Activated B cell treated with CpG ODN at 0.5 μM for 24 hours (primary cell): ENCODE results near the gene MRGPRG. TPM values are rescaled to one million over a fixed set of nuclear protein-coding genes. Genes with fewer than 3 reads are reported as not detected.

ENCODE experiments used
- ATAC-seq: fragments of 200-7000 bp; cut with Tn5 transposase; one replicate; pipeline ENCODE4 v1.10.0; 2021; ENCODE audit warnings: low read depth, mild to moderate bottlenecking, moderate library complexity
- CTCF ChIA-PET: fragments of 350-600 bp; sonication (Branson Sonifier 250); formaldehyde crosslinking; loops from one replicate; lab custom pipeline; 2021; ENCODE audit warnings: antibody characterized with exemption; lab: Charles Lee
- POLR2A ChIA-PET: fragments of 350-600 bp; sonication (Branson Sonifier 250); formaldehyde crosslinking; loops from one replicate; lab custom pipeline; 2021; ENCODE audit warnings: antibody characterized with exemption; lab: Charles Lee
- DNase-seq: peaks from one replicate; pipeline ENCODE4 v3.0.0; 2022
- H3K27ac Mint-ChIP-seq: one replicate; pipeline ENCODE4 v1.8.0; 2020; ENCODE audit warnings: mixed read lengths
- H3K27me3 Mint-ChIP-seq: one replicate; pipeline ENCODE4 v1.8.0; 2021; ENCODE audit warnings: mixed read lengths
- H3K36me3 Mint-ChIP-seq: one replicate; pipeline ENCODE4 v1.8.0; 2021; ENCODE audit warnings: low read depth, mixed read lengths
- H3K4me1 Mint-ChIP-seq: one replicate; pipeline ENCODE4 v1.8.0; 2021; ENCODE audit warnings: mixed read lengths
- H3K4me3 Mint-ChIP-seq: one replicate; pipeline ENCODE4 v1.8.0; 2020; ENCODE audit warnings: mild to moderate bottlenecking, mixed read lengths
- H3K9me3 Mint-ChIP-seq: one replicate; pipeline ENCODE4 v1.8.0; 2020; ENCODE audit warnings: mixed read lengths
- CTCF ChIP-seq: fragments of 200-600 bp; IDR thresholded peaks from one replicate; pipeline ENCODE4 v1.8.0; 2022; ENCODE audit warnings: antibody characterized with exemption, mild to moderate bottlenecking
- intact Hi-C: fragments of 100-400 bp; cut with micrococcal nuclease; formaldehyde crosslinking; loops from one replicate; pipeline ENCODE4 v1.15.1; 2024
- total RNA-seq: library from RNA; stranded (reverse); gene quantifications from 2 replicates; pipeline ENCODE4 v1.2.3, GENCODE V29; 2022

MRGPRG gene
- total RNA-seq, 1 donor from 2014 or later: not detected

GRCh38 chr11:3196161-3197043, 22.2 kb downstream of the MRGPRG start:
- ATAC-seq (no peak), DNase-seq (no peak)
- intact Hi-C loops: no loop called here
- Mint-ChIP-seq H3K4me3 (no peak overlapping the region), H3K36me3 (no peaks in the 10 kb centered on the region), H3K27me3 (no peaks in the 10 kb centered on the region), H3K4me1 (no peaks in the 10 kb centered on the region), H3K27ac (no peak overlapping the region), H3K9me3 (no peaks in the 10 kb centered on the region)
- ChIA-PET CTCF (no interaction called here), POLR2A (no interaction called here)
- no peak for TF ChIP-seq CTCF

- intact Hi-C loops: no loop called here
- ChIA-PET CTCF (no interaction called here), POLR2A (no interaction called here)
- no peak for DNase-seq
- TF ChIP-seq CTCF: no peak
- no peak overlapping the region for H3K4me3 Mint-ChIP-seq
- no peaks in the 10 kb centered on the region for H3K27me3 Mint-ChIP-seq
- no peaks in the 10 kb centered on the region for H3K4me1 Mint-ChIP-seq
- no peak for ATAC-seq
- no peak overlapping the region for H3K27ac Mint-ChIP-seq
- no peaks in the 10 kb centered on the region for H3K9me3 Mint-ChIP-seq
- H3K36me3 Mint-ChIP-seq: no peaks in the 10 kb centered on the region
Observed at GRCh38 chr11:3195251-3196160, 23.1 kb downstream of the MRGPRG start.

GRCh38 chr11:3194016-3194816, 24.4 kb downstream of the MRGPRG start:
- ChIA-PET POLR2A (no interaction called here), CTCF (no interaction called here)
- Mint-ChIP-seq H3K4me1 (no peaks in the 10 kb centered on the region), H3K27ac (no peak overlapping the region), H3K36me3 (no peaks in the 10 kb centered on the region), H3K27me3 (no peaks in the 10 kb centered on the region), H3K4me3 (no peak overlapping the region), H3K9me3 (no peaks in the 10 kb centered on the region)
- no peak for ATAC-seq
- no peak for TF ChIP-seq CTCF
- intact Hi-C loops: no loop called here
- DNase-seq: no peak

- intact Hi-C loops: no loop called here
- Mint-ChIP-seq H3K4me3 (no peak overlapping the region), H3K4me1 (no peaks in the 10 kb centered on the region), H3K36me3 (no peaks in the 10 kb centered on the region), H3K27me3 (no peaks in the 10 kb centered on the region), H3K9me3 (no peaks in the 10 kb centered on the region), H3K27ac (no peak overlapping the region)
- ChIA-PET POLR2A (no interaction called here), CTCF (no interaction called here)
- DNase-seq: no peak
- TF ChIP-seq CTCF: no peak
- ATAC-seq: no peak
Observed at GRCh38 chr11:3193373-3194015, 25.1 kb downstream of the MRGPRG start.
